Measurements from ENCODE around the gene MRPL18. TPM values are rescaled to one million over a fixed set of nuclear protein-coding genes. Genes with fewer than 3 reads are reported as not detected.

The MRPL18 gene
- polyA plus RNA-seq, 1 donor (not counting 4 experiments of a cell fraction or from before 2014, with no cell fraction given) = 127 TPM

- peaks cover 7% of the 10 kb centered on the region for H3K4me1 ChIP-seq (ENCODE audit: control insufficient read depth, extremely low read depth, insufficient read depth, low read length)
- no peak overlapping the region for H3K27ac ChIP-seq (ENCODE audit: control insufficient read depth, insufficient read depth, low read length)
- no peak for FAIRE-seq
- no peak for DNase-seq (ENCODE audit: low read depth, low spot score)
- H4K20me1 ChIP-seq (ENCODE audit: control insufficient read depth, extremely low read depth, insufficient read depth, low read length) = no peaks in the 10 kb centered on the region
- H3K36me3 ChIP-seq (ENCODE audit: control insufficient read depth in 2 of 2, extremely low read depth in 1 of 2, insufficient read depth in 2 of 2, low read length in 2 of 2) = peaks cover 0 to 2% of the 10 kb centered on the region in 2 experiments
- H3K9ac ChIP-seq (ENCODE audit: control insufficient read depth, extremely low read depth, insufficient read depth, low read length) = no peak overlapping the region
- no peak overlapping the region for H2AFZ ChIP-seq (ENCODE audit: control insufficient read depth, low read length)
- no peak overlapping the region for H3K4me2 ChIP-seq (ENCODE audit: control insufficient read depth, extremely low read depth, insufficient read depth, low read depth, low read length)
- dilution Hi-C loops (cut with MboI; ENCODE audit: extremely low pct_ligation_motif_present, low sequenced_read_pairs) = no loop called here
- H3K9me1 ChIP-seq (ENCODE audit: control insufficient read depth, extremely low read depth, insufficient read depth, low read length) = no peaks in the 10 kb centered on the region
- H3K9me3 ChIP-seq (ENCODE audit: control insufficient read depth, low read depth, low read length) = no peaks in the 10 kb centered on the region
- H3K27me3 ChIP-seq (ENCODE audit: control insufficient read depth, extremely low read depth, insufficient read depth, low read length) = no peaks in the 10 kb centered on the region
- no peaks in the 10 kb centered on the region for H3K79me2 ChIP-seq (ENCODE audit: control insufficient read depth, insufficient read depth, low read length)
- TF ChIP-seq CTCF (optimal IDR thresholded peaks at IDR 0.05 in 1 of 3, IDR thresholded peaks at IDR 0.05 in 1 of 3, conservative IDR thresholded peaks at IDR 0.05 in 1 of 3; ENCODE audit: extremely low read depth in 1 of 3, insufficient read depth in 2 of 3, low read length in 3 of 3) (no peak), EZH2 (IDR thresholded peaks at IDR 0.05; ENCODE audit: low read length) (no peak)
- no peak overlapping the region for H3K4me3 ChIP-seq (ENCODE audit: control insufficient read depth in 2 of 3, extremely low read depth in 1 of 3, insufficient read depth in 2 of 3, low read depth in 1 of 3, low read length in 3 of 3)
Observed at GRCh38 chr6:159804504-159804903, 14.2 kb downstream of the MRPL18 start.

- H3K36me3 ChIP-seq (ENCODE audit: control insufficient read depth in 2 of 2, extremely low read depth in 1 of 2, insufficient read depth in 2 of 2, low read length in 2 of 2) = no peaks in the 10 kb centered on the region
- H3K4me3 ChIP-seq (ENCODE audit: control insufficient read depth in 2 of 3, extremely low read depth in 1 of 3, insufficient read depth in 2 of 3, low read depth in 1 of 3, low read length in 3 of 3) = no peak overlapping the region
- dilution Hi-C loops (cut with MboI; ENCODE audit: extremely low pct_ligation_motif_present, low sequenced_read_pairs) = no loop called here
- H3K9ac ChIP-seq (ENCODE audit: control insufficient read depth, extremely low read depth, insufficient read depth, low read length) = no peak overlapping the region
- no peaks in the 10 kb centered on the region for H3K9me1 ChIP-seq (ENCODE audit: control insufficient read depth, extremely low read depth, insufficient read depth, low read length)
- TF ChIP-seq CTCF (optimal IDR thresholded peaks at IDR 0.05 in 1 of 3, IDR thresholded peaks at IDR 0.05 in 1 of 3, conservative IDR thresholded peaks at IDR 0.05 in 1 of 3; ENCODE audit: extremely low read depth in 1 of 3, insufficient read depth in 2 of 3, low read length in 3 of 3) (no peak), EZH2 (IDR thresholded peaks at IDR 0.05; ENCODE audit: low read length) (no peak)
- H3K27me3 ChIP-seq (ENCODE audit: control insufficient read depth, extremely low read depth, insufficient read depth, low read length) = no peaks in the 10 kb centered on the region
- H4K20me1 ChIP-seq (ENCODE audit: control insufficient read depth, extremely low read depth, insufficient read depth, low read length) = no peaks in the 10 kb centered on the region
- no peaks in the 10 kb centered on the region for H3K9me3 ChIP-seq (ENCODE audit: control insufficient read depth, low read depth, low read length)
- DNase-seq (ENCODE audit: low read depth, low spot score) = no peak
- H3K27ac ChIP-seq (ENCODE audit: control insufficient read depth, insufficient read depth, low read length) = no peak overlapping the region
- H2AFZ ChIP-seq (ENCODE audit: control insufficient read depth, low read length) = no peak overlapping the region
- no peak overlapping the region for H3K4me2 ChIP-seq (ENCODE audit: control insufficient read depth, extremely low read depth, insufficient read depth, low read depth, low read length)
- no peaks in the 10 kb centered on the region for H3K79me2 ChIP-seq (ENCODE audit: control insufficient read depth, insufficient read depth, low read length)
- H3K4me1 ChIP-seq (ENCODE audit: control insufficient read depth, extremely low read depth, insufficient read depth, low read length) = peaks cover 7% of the 10 kb centered on the region
- FAIRE-seq = no peak
Observed at GRCh38 chr6:159805440-159806020, 15.3 kb downstream of the MRPL18 start.
